Choroid plexus epithelial cell (primary cell): Measurements from ENCODE around the gene GIGYF1.
A peak's percentile ranks its signal among the peaks of the same experiment; 100 is the strongest.

ENCODE experiments used
- DNase-seq: peaks from one replicate; pipeline ENCODE4 v3.0.0-alpha.2; 2010; ENCODE audit warnings: low read depth
- H3K4me3 ChIP-seq: 2 replicates; pipeline ENCODE4 v1.5.1; 2011; ENCODE audit warnings: low read depth, mild to moderate bottlenecking, control low read depth, low read length, moderate library complexity
- CTCF ChIP-seq: conservative IDR thresholded peaks from 2 replicates; pipeline ENCODE4 v1.5.1; 2011; ENCODE audit warnings: low read depth, mild to moderate bottlenecking, control low read depth, inconsistent platforms, low read length, moderate library complexity

The GIGYF1 gene

GRCh38 chr7:100694098-100694745, at the start of gene GIGYF1:
Gene GIGYF1 (minus strand): TSS chr7:100694250. CDS start chr7:100688238, 6,012 bp downstream.
- DNase-seq: peak; percentile 54
- TF ChIP-seq CTCF: no peak
- peak within 1 kb of the TSS; percentile 72 for H3K4me3 ChIP-seq

GRCh38 chr7:100739934-100740333, 45.9 kb upstream of the GIGYF1 start:
- no peak overlapping the region for H3K4me3 ChIP-seq
- TF ChIP-seq CTCF: no peak
- DNase-seq: no peak

GRCh38 chr7:100736671-100737070, 42.6 kb upstream of the GIGYF1 start:
- DNase-seq: no peak
- no peak for TF ChIP-seq CTCF
- H3K4me3 ChIP-seq: no peak overlapping the region

GRCh38 chr7:100735730-100736129, 41.7 kb upstream of the GIGYF1 start:
- no peak for DNase-seq
- no peak for TF ChIP-seq CTCF

GRCh38 chr7:100731937-100732636, 38.0 kb upstream of the GIGYF1 start:
- no peak for TF ChIP-seq CTCF
- no peak overlapping the region for H3K4me3 ChIP-seq
- DNase-seq: no peak

More at GRCh38 chr7:100735730-100736129, 41.7 kb upstream of the GIGYF1 start:
- no peak overlapping the region for H3K4me3 ChIP-seq

GRCh38 chr7:100730136-100730800, 36.2 kb upstream of the GIGYF1 start:
- no peak for TF ChIP-seq CTCF
- no peak for DNase-seq
- no peak overlapping the region for H3K4me3 ChIP-seq
